Measurements from ENCODE around the gene OR5H6.

DNA sequence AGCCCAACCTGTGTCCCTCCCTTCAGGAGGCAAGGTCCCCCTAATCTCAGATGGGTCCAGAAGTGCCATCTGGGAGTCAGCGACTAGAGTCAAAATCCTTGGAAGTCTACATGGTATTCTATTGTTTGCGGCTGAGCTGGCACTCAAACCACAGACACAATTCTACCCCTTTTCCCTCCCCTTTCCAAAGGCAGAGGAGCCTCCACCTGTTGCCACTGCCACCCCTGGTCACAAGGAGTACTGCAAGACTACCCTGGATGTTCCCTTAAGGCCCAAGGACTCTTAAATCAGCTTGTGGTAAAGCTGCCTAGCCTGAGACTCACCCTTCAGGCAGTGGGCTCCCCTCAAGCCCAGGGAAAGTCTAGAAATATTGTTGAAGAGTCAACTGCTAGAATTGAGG, 4.3 kb upstream of the OR5H6 start:
- TF ChIP-seq ZNF544 (tag by site-specific recombination; IDR thresholded peaks at IDR 0.05), result no peak
- no peak for TF ChIP-seq MYNN (tag by site-specific recombination; IDR thresholded peaks at IDR 0.05; ENCODE audit: borderline replicate concordance)
- TF ChIP-seq, protein P1, sequence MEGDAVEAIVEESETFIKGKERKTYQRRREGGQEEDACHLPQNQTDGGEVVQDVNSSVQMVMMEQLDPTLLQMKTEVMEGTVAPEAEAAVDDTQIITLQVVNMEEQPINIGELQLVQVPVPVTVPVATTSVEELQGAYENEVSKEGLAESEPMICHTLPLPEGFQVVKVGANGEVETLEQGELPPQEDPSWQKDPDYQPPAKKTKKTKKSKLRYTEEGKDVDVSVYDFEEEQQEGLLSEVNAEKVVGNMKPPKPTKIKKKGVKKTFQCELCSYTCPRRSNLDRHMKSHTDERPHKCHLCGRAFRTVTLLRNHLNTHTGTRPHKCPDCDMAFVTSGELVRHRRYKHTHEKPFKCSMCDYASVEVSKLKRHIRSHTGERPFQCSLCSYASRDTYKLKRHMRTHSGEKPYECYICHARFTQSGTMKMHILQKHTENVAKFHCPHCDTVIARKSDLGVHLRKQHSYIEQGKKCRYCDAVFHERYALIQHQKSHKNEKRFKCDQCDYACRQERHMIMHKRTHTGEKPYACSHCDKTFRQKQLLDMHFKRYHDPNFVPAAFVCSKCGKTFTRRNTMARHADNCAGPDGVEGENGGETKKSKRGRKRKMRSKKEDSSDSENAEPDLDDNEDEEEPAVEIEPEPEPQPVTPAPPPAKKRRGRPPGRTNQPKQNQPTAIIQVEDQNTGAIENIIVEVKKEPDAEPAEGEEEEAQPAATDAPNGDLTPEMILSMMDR (tag by site-specific recombination; IDR thresholded peaks at IDR 0.05), result no peak
- no peak for TF ChIP-seq PRDM1 (tag by site-specific recombination; IDR thresholded peaks at IDR 0.05)
- no peak for TF ChIP-seq TCF7L2 (IDR thresholded peaks at IDR 0.05; ENCODE audit: borderline replicate concordance, low read depth, low read length)
- no peak for TF ChIP-seq KLF16 (tag by site-specific recombination; IDR thresholded peaks at IDR 0.05)
- no peak for TF ChIP-seq ZNF585B (tag by site-specific recombination; IDR thresholded peaks at IDR 0.05)
